ENCODE data around the gene MICOS13.
A peak's percentile ranks its signal among the peaks of the same experiment; 100 is the strongest.

The MICOS13 gene

GRCh38 chr19:5637971-5638370 is 42.3 kb downstream of the MICOS13 start:
- Histone ChIP-seq H3K4me3 (no peak overlapping the region), H3K27ac (no peak overlapping the region)
- TF ChIP-seq CTCF (IDR thresholded peaks at IDR 0.05), result no peak
- DNase-seq (ENCODE audit: low spot score), result no peak

- H3K4me3 ChIP-seq, result no peak overlapping the region
- H3K27ac ChIP-seq, result no peak overlapping the region
- no peak for DNase-seq (ENCODE audit: low spot score)
- TF ChIP-seq CTCF (IDR thresholded peaks at IDR 0.05), result no peak
Observed at GRCh38 chr19:5635427-5635826, 44.9 kb downstream of the MICOS13 start.

GRCh38 chr19:5632657-5633056 is 47.7 kb downstream of the MICOS13 start:
- peak overlapping the region in 1 of 2 donors; percentile 20 for H3K27ac ChIP-seq
- no peak for DNase-seq (ENCODE audit: low spot score)

GRCh38 chr19:5632241-5632612 is 48.1 kb downstream of the MICOS13 start:
- no peak for DNase-seq (ENCODE audit: low spot score)
- Histone ChIP-seq H3K4me3 (peak overlapping the region; percentile 14), H3K27ac (peak overlapping the region; percentile 26 to 70)
- TF ChIP-seq CTCF (IDR thresholded peaks at IDR 0.05), result no peak

More at GRCh38 chr19:5632657-5633056, 47.7 kb downstream of the MICOS13 start:
- TF ChIP-seq CTCF (IDR thresholded peaks at IDR 0.05), result no peak
- H3K4me3 ChIP-seq, result no peak overlapping the region

- H3K27ac ChIP-seq, result peak overlapping the region; percentile 26 to 70
- peak overlapping the region; percentile 14 for H3K4me3 ChIP-seq
- no peak for DNase-seq (ENCODE audit: low spot score)
- TF ChIP-seq CTCF (IDR thresholded peaks at IDR 0.05), result no peak
Observed at GRCh38 chr19:5631567-5632240, 48.6 kb downstream of the MICOS13 start.

GRCh38 chr19:5628919-5629481 is 51.3 kb downstream of the MICOS13 start:
- TF ChIP-seq CTCF (IDR thresholded peaks at IDR 0.05), result no peak
- Histone ChIP-seq H3K27ac (no peak overlapping the region), H3K4me3 (no peak overlapping the region)
- DNase-seq (ENCODE audit: low spot score), result no peak

- no peak overlapping the region for H3K27ac ChIP-seq
- no peak overlapping the region for H3K4me3 ChIP-seq
- TF ChIP-seq CTCF (IDR thresholded peaks at IDR 0.05), result no peak
- DNase-seq (ENCODE audit: low spot score), result no peak
Observed at GRCh38 chr19:5628461-5628860, 51.9 kb downstream of the MICOS13 start.
